ENCODE results near the gene FICD.
A peak's percentile ranks its signal among the peaks of the same experiment; 100 is the strongest.

FICD gene

DNA sequence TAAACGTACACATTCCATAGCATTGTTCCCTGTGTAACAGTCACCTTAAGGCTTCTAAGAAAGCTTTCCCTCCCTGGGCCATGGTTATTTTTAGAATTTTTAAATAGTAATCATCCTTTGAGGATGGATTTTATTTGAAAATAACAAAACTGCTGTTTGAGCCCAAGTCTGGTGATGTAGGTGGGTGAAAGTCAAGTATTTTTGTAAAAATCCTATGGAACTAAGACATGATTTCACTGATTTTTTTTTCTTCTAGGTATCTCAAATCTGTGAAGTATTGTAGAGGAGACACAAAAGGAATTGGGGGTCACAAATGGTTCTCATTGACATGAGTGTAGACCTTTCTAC lies 48.7 kb downstream of the FICD start:
- Histone ChIP-seq H3K9ac (peak overlapping the region; percentile 75; the same call in 1 of the 2 replicates), H3K4me2 (peak overlapping the region; percentile 99), H3K27me3 (ENCODE audit: insufficient read depth, low read depth) (no peaks in the 10 kb centered on the region), H3K79me2 (ENCODE audit: insufficient read depth, low read depth) (peaks cover 37% of the 10 kb centered on the region), H3K36me3 (ENCODE audit: insufficient read depth) (no peaks in the 10 kb centered on the region), H3K4me1 (ENCODE audit: low read depth, poor library complexity, severe bottlenecking) (peaks cover 62% of the 10 kb centered on the region), H4K20me1 (ENCODE audit: insufficient read depth) (no peaks in the 10 kb centered on the region), H3K27ac (peak overlapping the region; percentile 94), H2AFZ (ENCODE audit: low read depth) (no peak overlapping the region), H3K4me3 (IDR thresholded peaks at IDR 0.05; ENCODE audit: insufficient read depth, low read depth, low read length) (no peak overlapping the region)
- TF ChIP-seq, protein P1, sequence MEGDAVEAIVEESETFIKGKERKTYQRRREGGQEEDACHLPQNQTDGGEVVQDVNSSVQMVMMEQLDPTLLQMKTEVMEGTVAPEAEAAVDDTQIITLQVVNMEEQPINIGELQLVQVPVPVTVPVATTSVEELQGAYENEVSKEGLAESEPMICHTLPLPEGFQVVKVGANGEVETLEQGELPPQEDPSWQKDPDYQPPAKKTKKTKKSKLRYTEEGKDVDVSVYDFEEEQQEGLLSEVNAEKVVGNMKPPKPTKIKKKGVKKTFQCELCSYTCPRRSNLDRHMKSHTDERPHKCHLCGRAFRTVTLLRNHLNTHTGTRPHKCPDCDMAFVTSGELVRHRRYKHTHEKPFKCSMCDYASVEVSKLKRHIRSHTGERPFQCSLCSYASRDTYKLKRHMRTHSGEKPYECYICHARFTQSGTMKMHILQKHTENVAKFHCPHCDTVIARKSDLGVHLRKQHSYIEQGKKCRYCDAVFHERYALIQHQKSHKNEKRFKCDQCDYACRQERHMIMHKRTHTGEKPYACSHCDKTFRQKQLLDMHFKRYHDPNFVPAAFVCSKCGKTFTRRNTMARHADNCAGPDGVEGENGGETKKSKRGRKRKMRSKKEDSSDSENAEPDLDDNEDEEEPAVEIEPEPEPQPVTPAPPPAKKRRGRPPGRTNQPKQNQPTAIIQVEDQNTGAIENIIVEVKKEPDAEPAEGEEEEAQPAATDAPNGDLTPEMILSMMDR (conservative IDR thresholded peaks at IDR 0.05; ENCODE audit: low read depth, low read length): no peak; the same call in 1 of the 2 replicates

DNA sequence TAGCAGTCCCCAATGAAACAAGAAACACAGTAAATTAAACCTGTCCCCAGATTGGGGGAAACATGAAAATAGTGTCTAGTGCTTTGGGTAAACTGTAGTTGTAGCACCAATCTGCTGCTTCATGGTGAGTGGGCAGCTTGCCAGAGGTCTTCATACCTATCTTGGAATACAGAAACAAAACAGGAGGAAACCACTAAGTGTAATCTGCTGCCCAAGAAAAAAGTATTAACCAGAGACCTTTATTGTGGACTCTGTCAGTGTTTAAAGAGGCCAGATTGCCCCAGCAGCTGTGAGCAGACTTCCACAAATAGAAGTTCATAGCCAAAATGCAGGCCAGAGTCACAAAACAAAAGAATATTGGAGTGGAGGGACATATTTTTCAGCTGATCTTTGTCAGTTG lies 49.6 kb downstream of the FICD start:
- Histone ChIP-seq H2AFZ (ENCODE audit: low read depth) (no peak overlapping the region), H3K79me2 (ENCODE audit: insufficient read depth, low read depth) (peaks cover 27% of the 10 kb centered on the region; the same call in 1 of the 2 replicates), H3K4me3 (IDR thresholded peaks at IDR 0.05; ENCODE audit: insufficient read depth, low read depth, low read length) (no peak overlapping the region), H3K4me1 (ENCODE audit: low read depth, poor library complexity, severe bottlenecking) (peaks cover 61% of the 10 kb centered on the region), H3K27me3 (ENCODE audit: insufficient read depth, low read depth) (no peaks in the 10 kb centered on the region), H3K27ac (peak overlapping the region; percentile 94), H3K4me2 (peak overlapping the region; percentile 99), H3K36me3 (ENCODE audit: insufficient read depth) (no peaks in the 10 kb centered on the region), H4K20me1 (ENCODE audit: insufficient read depth) (no peaks in the 10 kb centered on the region), H3K9ac (peak overlapping the region; percentile 51; the same call in 1 of the 2 replicates)
- TF ChIP-seq, protein P1 (conservative IDR thresholded peaks at IDR 0.05; ENCODE audit: low read depth, low read length): no peak

DNA sequence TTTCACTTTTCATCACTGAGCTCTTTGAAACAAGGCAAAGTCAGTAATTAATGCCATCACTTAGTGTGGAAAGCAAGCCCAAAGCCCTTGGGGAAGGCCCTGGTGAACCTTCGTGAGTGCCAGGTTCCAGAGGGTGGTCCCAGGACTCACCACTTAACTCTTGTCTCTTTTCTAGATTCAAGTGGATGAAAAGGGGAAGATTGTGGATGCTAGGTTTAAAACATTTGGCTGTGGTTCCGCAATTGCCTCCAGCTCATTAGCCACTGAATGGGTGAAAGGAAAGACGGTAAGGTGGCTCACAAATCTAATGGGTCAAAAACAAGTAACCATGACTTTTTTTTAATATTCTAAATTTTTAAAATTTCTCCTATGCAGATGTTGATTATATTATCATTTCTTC lies 50.1 kb downstream of the FICD start:
- Histone ChIP-seq H3K79me2 (ENCODE audit: insufficient read depth, low read depth) (peaks cover 23% of the 10 kb centered on the region; the same call in 1 of the 2 replicates), H2AFZ (ENCODE audit: low read depth) (no peak overlapping the region), H4K20me1 (ENCODE audit: insufficient read depth) (no peaks in the 10 kb centered on the region), H3K27me3 (ENCODE audit: insufficient read depth, low read depth) (no peaks in the 10 kb centered on the region), H3K27ac (peak overlapping the region; percentile 94), H3K9ac (peak overlapping the region; percentile 51; the same call in 1 of the 2 replicates), H3K4me3 (IDR thresholded peaks at IDR 0.05; ENCODE audit: insufficient read depth, low read depth, low read length) (no peak overlapping the region), H3K36me3 (ENCODE audit: insufficient read depth) (no peaks in the 10 kb centered on the region), H3K4me2 (peak overlapping the region; percentile 99), H3K4me1 (ENCODE audit: low read depth, poor library complexity, severe bottlenecking) (peaks cover 63% of the 10 kb centered on the region)
- TF ChIP-seq, protein P1 (conservative IDR thresholded peaks at IDR 0.05; ENCODE audit: low read depth, low read length): no peak

DNA sequence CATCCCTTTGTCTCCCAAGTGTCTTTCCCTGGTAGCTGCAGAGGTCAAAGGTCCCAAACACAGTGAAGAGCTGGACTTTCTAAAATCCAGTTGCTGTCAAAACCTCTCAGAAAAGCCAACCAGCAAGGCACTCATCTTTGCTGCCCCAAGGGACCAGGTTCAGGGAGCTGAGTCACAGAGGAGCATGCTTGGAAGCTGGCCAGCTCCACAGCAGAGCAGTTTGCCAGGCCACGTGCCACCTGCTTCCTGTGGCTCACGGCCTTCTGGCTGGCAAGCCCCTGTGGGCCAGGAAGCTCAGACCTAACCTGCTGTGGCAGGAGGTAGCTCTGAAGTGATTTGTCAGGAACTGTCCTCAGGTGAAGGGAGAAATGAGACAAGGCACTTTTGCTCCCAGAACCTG lies 50.9 kb downstream of the FICD start:
- H3K79me2 ChIP-seq (ENCODE audit: insufficient read depth, low read depth): peaks cover 19% of the 10 kb centered on the region; the same call in 1 of the 2 replicates
- peak overlapping the region; percentile 99 for H3K4me2 ChIP-seq
- no peaks in the 10 kb centered on the region for H3K27me3 ChIP-seq (ENCODE audit: insufficient read depth, low read depth)
- H2AFZ ChIP-seq (ENCODE audit: low read depth): no peak overlapping the region
- peaks cover 71% of the 10 kb centered on the region for H3K4me1 ChIP-seq (ENCODE audit: low read depth, poor library complexity, severe bottlenecking)
- TF ChIP-seq, protein P1 (conservative IDR thresholded peaks at IDR 0.05; ENCODE audit: low read depth, low read length): no peak
- H3K4me3 ChIP-seq (IDR thresholded peaks at IDR 0.05; ENCODE audit: insufficient read depth, low read depth, low read length): no peak overlapping the region
- no peaks in the 10 kb centered on the region for H3K36me3 ChIP-seq (ENCODE audit: insufficient read depth)
- H3K9ac ChIP-seq: peak overlapping the region; percentile 51; the same call in 1 of the 2 replicates
- H3K27ac ChIP-seq: peak overlapping the region; percentile 94
- no peaks in the 10 kb centered on the region for H4K20me1 ChIP-seq (ENCODE audit: insufficient read depth)
